AG04449 (cell line): ENCODE data around the gene DACH2.

Experiments used
- CTCF ChIA-PET: fragments of 350-600 bp; formaldehyde crosslinking; extraction: SDS; loops from one replicate; lab custom pipeline; 2021; ENCODE audit warnings: antibody characterized with exemption; lab: Yijun Ruan, JAX
- POLR2A ChIA-PET: fragments of 400-600, 350-600 bp; formaldehyde crosslinking; extraction: SDS; loops from one replicate; lab custom pipeline; 2020; ENCODE audit warnings: antibody characterized with exemption, inconsistent platforms; lab: Yijun Ruan, JAX
- DNase-seq: peaks from one replicate; pipeline ENCODE4 v3.0.0-alpha.2; 2010; ENCODE audit warnings: low read depth, low spot score
- H3K4me3 ChIP-seq: 2 replicates; pipeline ENCODE4 v1.5.1; 2011; ENCODE audit warnings: low read depth, mild to moderate bottlenecking, control low read depth, low read length
- CTCF ChIP-seq: IDR thresholded peaks from one replicate; pipeline ENCODE4 v1.5.1; 2011; ENCODE audit warnings: mild to moderate bottlenecking, moderate library complexity, low read length, control low read depth, inconsistent platforms; ENCODE audit not compliant: insufficient read depth; ENCODE audit errors: missing control alignments

Gene DACH2

GRCh38 chrX:86379209-86379608 is 231.0 kb downstream of the DACH2 start:
- H3K4me3 ChIP-seq: no peak overlapping the region
- ChIA-PET POLR2A (no interaction called here), CTCF (no interaction called here)
- DNase-seq: no peak
- TF ChIP-seq CTCF: no peak

GRCh38 chrX:86383681-86384540 is 235.7 kb downstream of the DACH2 start:
- DNase-seq: no peak
- ChIA-PET POLR2A (no interaction called here), CTCF (no interaction called here)
- no peak for TF ChIP-seq CTCF
- H3K4me3 ChIP-seq: no peak overlapping the region

DNA sequence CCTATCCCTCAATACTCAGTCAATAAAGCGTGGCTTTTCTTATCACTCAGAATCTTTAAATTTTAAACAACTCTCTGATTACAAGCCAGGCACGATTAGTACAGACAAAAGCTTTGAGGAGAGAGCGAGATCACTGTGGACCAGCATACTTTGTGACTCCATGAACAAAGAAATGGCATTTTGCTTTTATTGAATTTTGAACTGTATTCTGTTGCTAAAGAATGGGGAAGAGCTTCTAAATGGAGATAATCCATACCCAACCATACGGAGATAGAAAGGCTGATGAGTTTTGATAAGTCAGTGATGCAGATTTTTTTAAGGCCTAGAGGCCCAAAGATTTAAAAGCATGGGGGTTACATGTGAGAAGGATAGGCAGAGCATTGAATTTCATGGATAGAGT is 259.1 kb downstream of the DACH2 start:
- ChIA-PET POLR2A (no interaction called here), CTCF (no interaction called here)
- TF ChIP-seq CTCF: no peak
- no peak overlapping the region for H3K4me3 ChIP-seq
- no peak for DNase-seq

- H3K4me3 ChIP-seq: no peak overlapping the region
- ChIA-PET POLR2A (no interaction called here), CTCF (no interaction called here)
- no peak for TF ChIP-seq CTCF
- DNase-seq: no peak
Observed at GRCh38 chrX:86421771-86422170, 273.5 kb downstream of the DACH2 start.

DNA sequence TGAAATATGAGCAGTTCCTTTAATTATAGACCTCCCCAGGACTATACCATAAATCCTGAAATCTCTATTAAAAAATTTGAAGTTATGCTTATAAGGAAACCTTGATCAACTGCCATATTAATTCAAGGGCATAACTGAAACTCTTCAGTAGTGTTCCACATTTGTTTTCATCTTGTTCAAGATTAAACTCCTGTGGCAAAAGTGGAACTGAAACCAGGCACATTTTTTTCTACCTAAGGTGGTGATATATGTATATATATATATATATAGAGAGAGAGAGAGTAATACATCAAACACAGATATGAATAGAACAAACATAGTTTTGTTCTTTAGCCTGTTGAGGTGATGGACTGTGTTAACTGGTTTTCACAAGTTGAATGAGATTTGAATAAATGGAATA is 287.9 kb downstream of the DACH2 start:
- POLR2A ChIA-PET: no interaction called here
- CTCF ChIA-PET: no interaction called here
- no peak for TF ChIP-seq CTCF
- H3K4me3 ChIP-seq: no peak overlapping the region
- no peak for DNase-seq

DNA sequence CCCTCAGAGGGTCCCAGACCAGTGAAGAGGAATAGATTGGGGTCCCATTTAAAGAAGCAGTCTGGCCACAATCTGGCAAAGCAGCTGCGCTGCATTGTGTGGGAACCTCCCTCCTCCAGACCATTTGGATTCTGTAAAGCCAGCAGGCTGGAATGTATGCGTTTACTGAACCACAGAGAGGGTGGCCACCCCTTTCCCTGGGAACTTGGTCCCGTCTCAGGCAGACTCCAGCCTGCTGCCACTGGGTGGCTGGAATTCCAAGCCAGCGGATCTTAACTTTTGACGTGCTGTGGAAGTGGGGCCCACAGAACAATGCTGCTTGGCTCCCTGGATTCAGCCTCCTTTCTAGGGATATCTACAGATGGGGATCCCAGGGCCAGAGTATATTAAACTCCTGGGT is 307.2 kb downstream of the DACH2 start:
- TF ChIP-seq CTCF: no peak
- no peak for DNase-seq
- CTCF ChIA-PET: no interaction called here
- POLR2A ChIA-PET: no interaction called here
- H3K4me3 ChIP-seq: no peak overlapping the region
